K562 (cell line): ENCODE results near the gene ARMC6. TPM values are rescaled to one million over a fixed set of nuclear protein-coding genes. Genes with fewer than 3 reads are reported as not detected.

Source experiments
- ATAC-seq: fragments of 200-7000 bp; cut with Tn5 transposase; 3 replicates; pipeline ENCODE4 v1.9.1; 2020; ENCODE audit warnings: moderate library complexity
- BruUV-seq: library from RNA; stranded (reverse); fragments of 400-500 nt; replicated peaks from 2 replicates; lab custom pipeline; 2021; lab: Mats Ljungman, UMichigan
- CTCF ChIA-PET: fragments of 300-600 bp; formaldehyde crosslinking; extraction: SDS; loops from one replicate; lab custom pipeline; 2021; ENCODE audit warnings: low intra/inter-chr PET ratio; lab: Yijun Ruan, JAX
- POLR2A ChIA-PET: fragments of 300-600, 350-650 bp; sonication (Branson Sonifier 250); formaldehyde crosslinking; extraction: SDS; loops from one replicate; lab custom pipeline; 2021; ENCODE audit warnings: antibody characterized with exemption, inconsistent platforms; lab: Yijun Ruan, JAX
- DNase-seq, 4 experiments: peaks; one replicate each; pipeline versions ENCODE4 v3.0.0 to v3.0.0-alpha.2; 2011 to 2018; ENCODE audit warnings: low spot score in 3 of 4, mixed read lengths in 3 of 4; ENCODE audit errors: extremely low read depth in 1 of 4
- FAIRE-seq: peaks from 2 replicates; lab custom pipeline; 2011; peaks lifted over from hg19 to GRCh38; lab: Jason Lieb, UNC
- H2AFZ ChIP-seq: 2 replicates; pipeline ENCODE4 v1.6.0; 2011; ENCODE audit warnings: low read depth, low read length, control low read depth, inconsistent platforms
- H3K27ac ChIP-seq: fragments of 200-600 bp; 3 replicates; pipeline ENCODE4 v1.8.0; 2011; ENCODE audit warnings: low read depth, mild to moderate bottlenecking, control low read depth, inconsistent platforms, low read length, moderate library complexity, mixed read lengths; ENCODE audit errors: extremely low read depth
- H3K27me3 ChIP-seq, 2 experiments: fragments of 300-600 bp in 1 of 2; 2 replicates in 1 of 2; 3 replicates in 1 of 2; pipeline versions ENCODE4 v1.6.0 to v1.8.0; 2011; ENCODE audit warnings: inconsistent platforms in 2 of 2, low read length in 2 of 2, mild to moderate bottlenecking in 1 of 2, mixed read lengths in 1 of 2, moderate library complexity in 1 of 2; ENCODE audit not compliant: control insufficient read depth in 2 of 2, insufficient read depth in 2 of 2
- H3K36me3 ChIP-seq: fragments of 300-600 bp; 3 replicates; pipeline ENCODE4 v1.8.0; 2011; ENCODE audit warnings: mild to moderate bottlenecking, low read length, inconsistent platforms; ENCODE audit not compliant: control insufficient read depth, insufficient read depth
- H3K4me1 ChIP-seq, 2 experiments: fragments of 200-600 bp in 1 of 2; replicated peaks in 1 of 2; 2 replicates in 1 of 2; 3 replicates in 1 of 2; pipeline versions ENCODE4 v1.5.1 to v1.8.0; 2011; ENCODE audit warnings: inconsistent platforms in 2 of 2, low read length in 2 of 2, mild to moderate bottlenecking in 1 of 2, mixed read lengths in 1 of 2, moderate library complexity in 1 of 2; ENCODE audit not compliant: control insufficient read depth in 2 of 2, insufficient read depth in 2 of 2
- H3K4me2 ChIP-seq: 2 replicates; pipeline ENCODE4 v1.6.1; 2011; ENCODE audit warnings: low read length, control low read depth, inconsistent platforms, mixed read lengths; ENCODE audit not compliant: insufficient read depth
- H3K4me3 ChIP-seq: fragments of 200-600 bp; sonication (generic), shearing (Covaris generic); 2 replicates; pipeline ENCODE4 v1.5.1; 2016; ENCODE audit warnings: control low read depth, inconsistent platforms
- H3K79me2 ChIP-seq: fragments of 200-600 bp; 3 replicates; pipeline ENCODE4 v1.8.0; 2011; ENCODE audit warnings: low read length, inconsistent platforms; ENCODE audit not compliant: control insufficient read depth, insufficient read depth
- H3K9ac ChIP-seq, 2 experiments: 2 replicates each; pipeline versions ENCODE4 v1.6.0 to v1.6.1; 2011; ENCODE audit warnings: low read depth in 2 of 2, low read length in 2 of 2, control low read depth in 1 of 2, inconsistent platforms in 1 of 2, mild to moderate bottlenecking in 1 of 2, mixed read lengths in 1 of 2; ENCODE audit not compliant: insufficient read depth in 1 of 2
- H3K9me1 ChIP-seq: one replicate; pipeline ENCODE4 v1.6.0; 2011; ENCODE audit warnings: inconsistent platforms, mild to moderate bottlenecking, low read length, moderate library complexity; ENCODE audit not compliant: control insufficient read depth, insufficient read depth
- H3K9me3 ChIP-seq: replicated peaks from 2 replicates; pipeline ENCODE4 v1.5.1; 2011; ENCODE audit warnings: low read depth, low read length, inconsistent platforms; ENCODE audit not compliant: control insufficient read depth, insufficient read depth
- H4K20me1 ChIP-seq: replicated peaks from 2 replicates; pipeline ENCODE4 v1.6.1; 2011; ENCODE audit warnings: low read length, inconsistent platforms, mixed read lengths; ENCODE audit not compliant: control insufficient read depth, insufficient read depth
- BHLHE40 ChIP-seq: IDR thresholded peaks from 2 replicates; pipeline ENCODE4 v1.6.1; 2011; ENCODE audit warnings: low read length, improper control_type of control experiment
- NELFE ChIP-seq: IDR thresholded peaks from 2 replicates; pipeline ENCODE4 v1.6.1; 2011; ENCODE audit warnings: mild to moderate bottlenecking; ENCODE audit not compliant: insufficient read depth, insufficient read length
- PHF20 ChIP-seq: fragments of 450-650 bp; IDR thresholded peaks from 2 replicates; pipeline ENCODE4 v1.6.1; 2018; ENCODE audit not compliant: partially characterized antibody
- POLR2A ChIP-seq: fragments of 450-650 bp; conservative IDR thresholded peaks from 2 replicates; pipeline ENCODE4 v1.6.1; 2016
- WGBS: fragments of 100-300 bp; shearing (Covaris generic); methylation state at CpG from one replicate; pipeline ENCODE4 v1.1.6; 2016; ENCODE audit warnings: low coverage, mixed read lengths; ENCODE audit not compliant: insufficient coverage; ENCODE audit errors: missing lambda C conversion rate; 5-methylcytosine and 5-hydroxymethylcytosine counted together
- in situ Hi-C: fragments of 300-500 bp; cut with MboI; formaldehyde crosslinking; loops from 4 replicates; pipeline ENCODE4 v1.15.0; 2018; ENCODE audit warnings: inconsistent platforms, mixed read lengths
- intact Hi-C: fragments of 100-400 bp; cut with micrococcal nuclease; formaldehyde crosslinking; loops from 2 replicates; pipeline ENCODE4 v1.14.2; 2022
- polyA plus RNA-seq, 8 experiments: library from polyadenylated mRNA; depleted of rRNA in 4 of 8; stranded (reverse) in 5 of 8; unstranded in 3 of 8; fragments of >200 nt; fragmentation: Nextera tagmentation in 2 of 8; fragmentation: Illumina TruSeq in 1 of 8; extraction: Ambion mirVana in 2 of 8; extraction: Trizol in 1 of 8; gene quantifications; 2 replicates each; pipeline versions ENCODE4 v1.2.1 to v1.2.3, GENCODE V29; 2011 to 2014; ENCODE audit warnings: inconsistent platforms in 1 of 8, missing spikeins in 1 of 8
- total RNA-seq, 7 experiments: library from RNA; depleted of rRNA in 6 of 7; stranded (reverse); fragments of >200 nt in 6 of 7; fragmentation: Illumina TruSeq in 2 of 7; extraction: Trizol in 2 of 7; gene quantifications; 2 replicates each; pipeline versions ENCODE4 v1.2.1 to v1.2.3, GENCODE V29; 2011 to 2021; ENCODE audit warnings: low replicate concordance in 1 of 7

ARMC6 gene
- total and polyA plus RNA-seq, 9 of the 15 experiments (the other 6 are each of a cell fraction or from before 2014, with no cell fraction given): 2.1 to 93.4 (median 63.6) TPM

- 69% methylated on average over 5 of the region's 6 CpGs for WGBS
- Histone ChIP-seq H3K36me3 (peaks cover 89% of the 10 kb centered on the region; the same call in 2 of the 3 replicates), H3K9me3 (no peaks in the 10 kb centered on the region), H3K79me2 (no peaks in the 10 kb centered on the region), H2AFZ (no peak overlapping the region), H3K27me3 (no peaks in the 10 kb centered on the region)
- no peak for DNase-seq
- in situ Hi-C loops: no loop called here
- TF ChIP-seq NELFE: no peak
- 0 out of 2 replicates have a peak, but pooled peaks have one; percentile 13 for TF ChIP-seq POLR2A
- TF ChIP-seq, all 486 proteins: peak for 1
- Histone ChIP-seq H4K20me1 (0 out of 2 replicates have a peak, but pooled peaks cover 3% of the 10 kb centered on the region), H3K27ac (no peak overlapping the region), H3K9me1 (no peaks in the 10 kb centered on the region), H3K4me2 (no peak overlapping the region), H3K4me3 (no peak overlapping the region), H3K4me1 (no peaks in the 10 kb centered on the region), H3K9ac (no peak overlapping the region; a peak in 1 of 4 replicates)
- ChIA-PET POLR2A (interaction anchor here (0.7 to 1.5 kb wide), 3 partner anchors 10 to 228 kb away, joined by 3 to 5 read pairs (median 3); no protein-coding TSS in a partner anchor), CTCF (interaction anchor here (0.7 to 1.2 kb wide), 2 partner anchors 20 to 142 kb away, joined by 3 to 4 read pairs; no protein-coding TSS in a partner anchor)
- ATAC-seq: no peak
- intact Hi-C loops: loop anchor here (5.0 kb wide), 1 partner anchor 140 kb away; the partner anchor contains the start of gene TMEM161A
- BruUV-seq: no TSS peak
- FAIRE-seq: no peak
These were observed 36.5 kb upstream of the ARMC6 start for GRCh38 chr19:18996796-18997394.

- FAIRE-seq: no peak
- peaks cover 4% of the 10 kb centered on the region for H3K9me1 ChIP-seq
- WGBS: 89% methylated on average over 8 of the region's 8 CpGs
- no peak for DNase-seq
- H3K27me3 ChIP-seq: no peaks in the 10 kb centered on the region
- peaks cover 93% of the 10 kb centered on the region; the same call in 2 of the 3 replicates for H3K36me3 ChIP-seq
- no peak overlapping the region for H2AFZ ChIP-seq
- CTCF ChIA-PET: no interaction called here
- peaks cover 3% of the 10 kb centered on the region; the same call in 1 of the 2 replicates for H4K20me1 ChIP-seq
- no TSS peak for BruUV-seq
- no peak overlapping the region for H3K9ac ChIP-seq
- H3K9me3 ChIP-seq: no peaks in the 10 kb centered on the region
- H3K4me1 ChIP-seq: no peaks in the 10 kb centered on the region
- in situ Hi-C loops (no loop called here), intact Hi-C loops (loop anchor here (5.0 kb wide), 1 partner anchor 139 kb away; the partner anchor contains the start of gene TMEM161A)
- TF ChIP-seq BHLHE40 (no peak), PHF20 (no peak), POLR2A (0 out of 2 replicates have a peak, but pooled peaks have one; percentile 19)
- no peak overlapping the region for H3K4me2 ChIP-seq
- H3K79me2 ChIP-seq: no peaks in the 10 kb centered on the region
- no peak overlapping the region for H3K4me3 ChIP-seq
- H3K27ac ChIP-seq: no peak overlapping the region
- POLR2A ChIA-PET: interaction anchor here (0.6 to 1.6 kb wide), 5 partner anchors 10 to 677 kb away, joined by 3 to 7 read pairs (median 4); no protein-coding TSS in a partner anchor
- ATAC-seq: no peak
These were observed 35.1 kb upstream of the ARMC6 start for GRCh38 chr19:18998276-18998675.
